GM23338 (cell line): ENCODE results near the gene PPP4R1. TPM values are rescaled to one million over a fixed set of nuclear protein-coding genes. Genes with fewer than 3 reads are reported as not detected.

Source experiments
- ATAC-seq: fragments of 200-7000 bp; cut with Tn5 transposase; 3 replicates; pipeline ENCODE4 v1.9.1; 2020
- DNase-seq: peaks from one replicate; pipeline ENCODE4 v3.0.0-alpha.2; 2015; ENCODE audit warnings: low spot score
- H2AFZ ChIP-seq: fragments of 200-600 bp; sonication (generic); 2 replicates; pipeline ENCODE4 v1.8.0; 2016; ENCODE audit warnings: antibody characterized with exemption, mild to moderate bottlenecking, moderate library complexity
- H3F3A ChIP-seq: fragments of 200-600 bp; sonication (generic); replicated peaks from 2 replicates; pipeline ENCODE4 v1.8.0; 2017; ENCODE audit warnings: antibody characterized with exemption, mixed run types, low read depth
- H3K27ac ChIP-seq: fragments of 200-600 bp; sonication (generic); 2 replicates; pipeline ENCODE4 v1.6.1; 2016; ENCODE audit warnings: low read depth
- H3K27me3 ChIP-seq: fragments of 200-600 bp; sonication (generic); 2 replicates; pipeline ENCODE4 v1.8.0; 2016; ENCODE audit warnings: mild to moderate bottlenecking, mixed run types, moderate library complexity; ENCODE audit not compliant: insufficient read depth
- H3K36me3 ChIP-seq: fragments of 200-600 bp; sonication (generic); 2 replicates; pipeline ENCODE4 v1.8.0; 2016; ENCODE audit warnings: mild to moderate bottlenecking; ENCODE audit not compliant: insufficient read depth
- H3K4me1 ChIP-seq: fragments of 200-600 bp; sonication (generic); 2 replicates; pipeline ENCODE4 v1.8.0; 2016; ENCODE audit warnings: mild to moderate bottlenecking, moderate library complexity; ENCODE audit not compliant: insufficient read depth
- H3K4me2 ChIP-seq: fragments of 200-600 bp; sonication (generic); 2 replicates; pipeline ENCODE4 v1.7.1; 2017; ENCODE audit warnings: mixed run types
- H3K4me3 ChIP-seq: fragments of 200-600 bp; sonication (generic); 2 replicates; pipeline ENCODE4 v1.6.1; 2016; ENCODE audit warnings: mixed run types
- H3K79me2 ChIP-seq: fragments of 200-600 bp; sonication (generic); replicated peaks from 2 replicates; pipeline ENCODE4 v1.8.0; 2017; ENCODE audit warnings: mild to moderate bottlenecking; ENCODE audit not compliant: insufficient read depth
- H3K9me2 ChIP-seq: fragments of 200-600 bp; sonication (generic); 2 replicates; pipeline ENCODE4 v1.8.0; 2017; ENCODE audit not compliant: insufficient read depth
- H4K20me1 ChIP-seq: fragments of 200-600 bp; sonication (generic); replicated peaks from 2 replicates; pipeline ENCODE4 v1.8.0; 2017; ENCODE audit warnings: mild to moderate bottlenecking; ENCODE audit not compliant: insufficient read depth
- H3K27ac Mint-ChIP-seq: 2 replicates; pipeline ENCODE4 v1.8.0; 2020; ENCODE audit warnings: inconsistent platforms, mild to moderate bottlenecking, moderate library complexity, mixed read lengths
- H3K27me3 Mint-ChIP-seq: 3 replicates; pipeline ENCODE4 v1.8.0; 2022; ENCODE audit warnings: low read depth, mild to moderate bottlenecking, moderate library complexity, mixed read lengths, inconsistent platforms; ENCODE audit not compliant: insufficient read depth, poor library complexity
- H3K36me3 Mint-ChIP-seq: 3 replicates; pipeline ENCODE4 v1.8.0; 2021; ENCODE audit warnings: low read depth, mild to moderate bottlenecking, inconsistent platforms, moderate library complexity, mixed read lengths
- H3K4me1 Mint-ChIP-seq: 3 replicates; pipeline ENCODE4 v1.8.0; 2020; ENCODE audit warnings: mild to moderate bottlenecking, inconsistent platforms, mixed read lengths
- H3K4me3 Mint-ChIP-seq: 3 replicates; pipeline ENCODE4 v1.8.0; 2021; ENCODE audit warnings: moderate library complexity, mild to moderate bottlenecking, inconsistent platforms, mixed read lengths
- H3K9me3 Mint-ChIP-seq: 3 replicates; pipeline ENCODE4 v1.8.0; 2020; ENCODE audit warnings: moderate library complexity, mild to moderate bottlenecking, inconsistent platforms, mixed read lengths
- CREB1 ChIP-seq: fragments of 250-450 bp; sonication (Bioruptor Pico); IDR thresholded peaks from 2 replicates; pipeline ENCODE4 v1.5.0; 2020; ENCODE audit warnings: low read depth, mild to moderate bottlenecking, moderate library complexity
- EZH2phosphoT487 ChIP-seq: fragments of 200-600 bp; sonication (generic); IDR thresholded peaks from one replicate; pipeline ENCODE4 v1.8.1; 2018; ENCODE audit warnings: antibody characterized with exemption; ENCODE audit not compliant: unreplicated experiment
- POLR2AphosphoS5 ChIP-seq: IDR thresholded peaks from 2 replicates; pipeline ENCODE4 v1.6.1; 2016; ENCODE audit warnings: antibody characterized with exemption, low read depth
- REST ChIP-seq: IDR thresholded peaks from one replicate; pipeline ENCODE4 v1.6.1; 2018; ENCODE audit warnings: antibody characterized with exemption; ENCODE audit not compliant: unreplicated experiment
- STAT1 ChIP-seq: IDR thresholded peaks from one replicate; pipeline ENCODE4 v1.6.1; 2016; ENCODE audit warnings: antibody characterized with exemption; ENCODE audit not compliant: unreplicated experiment
- ZNF114 ChIP-seq: fragments of 250-450 bp; sonication (Bioruptor Pico); IDR thresholded peaks from 2 replicates; pipeline ENCODE4 v1.5.0; 2020; ENCODE audit warnings: mild to moderate bottlenecking, moderate library complexity
- ZNF331 ChIP-seq: fragments of 250-450 bp; sonication (Bioruptor Pico); IDR thresholded peaks from 2 replicates; pipeline ENCODE4 v1.5.0; 2020; ENCODE audit warnings: low read depth, mild to moderate bottlenecking, moderate library complexity
- ZNF462 ChIP-seq: fragments of 250-450 bp; sonication (Bioruptor Pico); IDR thresholded peaks from 2 replicates; pipeline ENCODE4 v1.5.0; 2020; ENCODE audit warnings: mild to moderate bottlenecking, moderate library complexity
- polyA plus RNA-seq: library from polyadenylated mRNA; unstranded; fragments of >200 nt; fragmentation: Nextera tagmentation; extraction: Ambion mirVana; gene quantifications from 2 replicates; pipeline ENCODE4 v1.2.1, GENCODE V29; 2016
- total RNA-seq: library from RNA; depleted of rRNA; stranded (reverse); fragments of >200 nt; shearing (Covaris generic); gene quantifications from 2 replicates; pipeline ENCODE4 v1.2.3, GENCODE V29; 2014

The PPP4R1 gene
- total and polyA plus RNA-seq, 2 experiments from 2014 or later, result 18.1 to 79.4 TPM

- Histone ChIP-seq H3K79me2 (no peaks in the 10 kb centered on the region), H3F3A (no peaks in the 10 kb centered on the region), H3K27me3 (no peaks in the 10 kb centered on the region), H3K4me3 (no peak overlapping the region), H3K9me2 (no peaks in the 10 kb centered on the region), H2AFZ (0 out of 2 replicates have a peak overlapping the region, but pooled peaks have one; percentile 33), H3K36me3 (no peaks in the 10 kb centered on the region), H3K4me2 (no peak overlapping the region), H3K27ac (no peak overlapping the region), H4K20me1 (no peaks in the 10 kb centered on the region), H3K4me1 (peaks cover 12% of the 10 kb centered on the region; the same call in 1 of the 2 replicates)
- Mint-ChIP-seq H3K27me3 (peaks cover 4% of the 10 kb centered on the region), H3K36me3 (no peaks in the 10 kb centered on the region), H3K4me3 (no peak overlapping the region), H3K4me1 (peaks cover 30% of the 10 kb centered on the region), H3K27ac (peak overlapping the region; percentile 13; the same call in 1 of the 2 replicates), H3K9me3 (no peaks in the 10 kb centered on the region)
- no peak for TF ChIP-seq EZH2phosphoT487
- TF ChIP-seq STAT1, result no peak
- no peak for TF ChIP-seq ZNF331 (CRISPR knock-in tag)
- no peak for TF ChIP-seq CREB1 (CRISPR knock-in tag)
- TF ChIP-seq POLR2AphosphoS5, result no peak
- no peak for TF ChIP-seq ZNF462 (CRISPR knock-in tag)
- TF ChIP-seq REST, result no peak
- TF ChIP-seq ZNF114 (CRISPR knock-in tag), result no peak
- no peak for ATAC-seq
- DNase-seq, result no peak
Observed at GRCh38 chr18:9647496-9648323, 33.4 kb upstream of the PPP4R1 start.
